Stimulated activated CD4-positive, alpha-beta T cell treated with anti-CD3 and anti-CD28 coated beads, Interleukin-4, amount 100 ng/mL, for 1 hour (primary cell): ENCODE measurements around the gene CNTNAP2.
"Not testable (repeated sequence)": the region's sequence is repeated elsewhere in the genome, so short reads cannot be mapped to it uniquely, and the experiment has no call there.

Source experiments
- DNase-seq: peaks from one replicate; pipeline ENCODE4 v3.0.0-alpha.2; 2020

CNTNAP2 gene

GRCh38 chr7:146172112-146172511 is 55.5 kb downstream of the CNTNAP2 start:
- DNase-seq = no peak

- no peak for DNase-seq
Measured at GRCh38 chr7:146175716-146176115, 59.1 kb downstream of the CNTNAP2 start.

DNA sequence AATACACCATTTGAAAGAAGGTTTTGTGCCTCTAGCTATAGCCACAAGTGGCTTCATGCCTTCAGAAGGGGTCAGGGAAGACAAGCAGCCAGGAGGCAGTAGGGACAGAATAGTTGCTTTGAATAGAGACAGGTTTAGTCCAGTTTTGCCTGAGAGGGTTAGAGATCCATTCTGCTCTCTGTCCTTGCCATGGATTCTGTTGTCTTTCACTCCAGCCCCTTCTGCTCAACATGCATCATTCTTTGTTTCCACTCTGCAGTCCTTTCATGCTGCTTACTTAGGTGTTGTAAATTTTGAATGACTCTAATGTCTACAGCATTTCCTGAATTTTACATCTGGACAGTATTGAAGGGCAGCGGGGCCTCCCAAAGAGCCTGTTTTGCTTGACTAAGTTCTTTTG is 60.3 kb downstream of the CNTNAP2 start:
- DNase-seq = no peak

DNA sequence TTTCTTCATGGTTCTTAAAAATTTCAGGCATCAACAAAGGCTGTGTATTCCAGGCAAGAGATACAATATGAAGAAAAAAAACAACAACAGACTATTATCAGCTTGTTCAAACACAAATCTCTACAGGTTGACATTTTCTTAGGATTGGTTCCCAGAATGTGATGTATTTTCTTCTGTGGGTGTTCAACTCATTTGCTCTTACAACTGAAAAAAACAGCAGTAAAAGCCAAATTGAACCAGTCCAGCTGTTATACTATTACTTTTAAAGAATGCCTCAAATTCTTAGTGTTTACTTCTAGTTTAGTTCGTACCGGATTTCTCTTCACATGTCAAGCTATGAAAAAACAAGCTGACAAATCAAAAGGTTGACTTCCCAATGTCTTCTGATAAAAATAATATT is 60.7 kb downstream of the CNTNAP2 start:
- DNase-seq = no peak

GRCh38 chr7:146185844-146186243 is 69.2 kb downstream of the CNTNAP2 start:
- no peak for DNase-seq

- DNase-seq = not testable (repeated sequence)
Measured at GRCh38 chr7:146191428-146191827, 74.8 kb downstream of the CNTNAP2 start.

- DNase-seq = no peak
Measured at GRCh38 chr7:146201945-146202344, 85.3 kb downstream of the CNTNAP2 start.

- no peak for DNase-seq
Measured at GRCh38 chr7:146206270-146206669, 89.7 kb downstream of the CNTNAP2 start.

DNA sequence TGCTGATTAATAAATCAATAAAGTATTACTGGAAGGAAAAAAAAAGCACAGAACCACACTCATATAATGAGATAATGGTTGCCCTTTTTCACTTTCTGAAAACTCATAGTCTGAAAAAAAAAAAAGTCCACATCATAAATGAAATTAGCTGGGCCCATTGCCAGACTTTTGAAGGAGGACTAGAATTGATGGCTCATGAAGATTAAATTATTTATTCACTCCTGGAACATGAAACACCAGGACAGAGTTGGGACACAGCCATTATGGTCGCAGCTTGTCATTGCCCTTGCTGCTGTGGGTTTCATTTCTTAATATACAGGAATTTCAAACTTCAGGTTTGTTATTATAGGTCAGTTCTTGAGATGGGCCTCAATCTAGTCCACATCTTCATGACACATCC is 91.9 kb downstream of the CNTNAP2 start:
- no peak for DNase-seq

DNA sequence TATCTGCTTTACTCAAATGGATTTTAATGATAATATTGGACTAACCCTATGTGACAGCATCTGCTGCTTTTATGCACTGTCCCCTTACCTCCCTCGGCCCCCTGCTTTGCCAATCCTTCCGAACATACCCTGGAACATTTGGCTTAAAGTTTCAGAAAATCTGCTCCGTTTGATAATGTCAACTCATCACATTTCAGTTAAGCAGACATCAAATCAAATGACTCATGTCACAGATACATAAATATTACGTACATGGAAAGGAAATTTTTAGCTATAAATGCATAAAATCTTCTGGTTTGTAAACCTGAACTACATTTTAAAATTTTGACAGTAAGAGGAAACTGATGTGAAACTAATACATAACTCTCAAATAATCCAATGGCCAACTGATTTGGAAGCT is 98.2 kb downstream of the CNTNAP2 start:
- DNase-seq = no peak

DNA sequence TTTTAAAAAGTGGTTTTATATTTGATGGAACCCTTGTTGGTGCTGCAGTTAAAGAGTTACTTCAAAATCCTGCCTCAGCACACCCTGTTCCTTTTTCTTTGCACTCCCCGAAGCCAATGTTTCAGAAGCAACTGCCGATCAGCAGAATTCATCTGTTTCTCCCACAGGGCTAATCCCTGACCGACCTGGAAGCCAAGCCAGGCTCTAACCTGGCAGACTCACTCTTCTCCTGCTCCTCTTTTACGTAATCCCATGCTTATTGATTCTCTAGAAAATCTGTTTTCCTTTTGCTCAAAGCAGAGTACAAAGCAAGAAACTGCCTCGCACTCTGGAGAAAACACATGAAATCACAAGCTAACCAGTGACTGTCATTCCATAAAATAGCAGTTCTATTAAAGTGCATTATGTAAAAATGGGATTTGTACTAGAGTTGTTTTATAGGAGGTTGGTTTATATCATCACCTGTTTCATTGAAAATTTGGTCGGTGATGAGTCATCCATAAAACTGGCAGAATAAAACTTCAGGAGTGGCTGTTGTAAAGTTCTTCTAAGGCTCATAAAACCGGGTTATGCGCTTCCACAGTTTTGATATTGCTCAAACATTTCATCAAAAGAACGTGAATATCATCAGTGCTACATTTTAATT is 99.9 kb downstream of the CNTNAP2 start:
- no peak for DNase-seq

DNA sequence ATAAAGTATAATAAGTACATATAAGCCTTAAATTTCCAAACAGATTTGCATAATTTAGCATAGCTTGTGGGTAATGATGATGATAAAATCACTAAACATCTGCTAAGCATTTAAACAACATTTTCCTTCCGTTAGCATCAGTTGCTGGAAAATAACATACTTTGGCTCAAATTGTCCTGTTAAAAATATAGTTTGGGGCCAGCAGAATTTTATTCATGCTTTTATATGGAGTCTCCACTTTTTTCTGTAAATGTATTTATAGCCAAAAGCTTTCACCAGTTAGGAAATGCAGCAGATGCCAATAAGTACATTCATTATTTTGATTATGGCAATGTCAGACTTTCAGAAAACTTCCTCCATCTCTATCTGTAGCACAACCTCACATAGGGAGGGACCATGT is 107.2 kb downstream of the CNTNAP2 start:
- DNase-seq = no peak

- no peak for DNase-seq
Measured at GRCh38 chr7:146232604-146233003, 116.0 kb downstream of the CNTNAP2 start.

DNA sequence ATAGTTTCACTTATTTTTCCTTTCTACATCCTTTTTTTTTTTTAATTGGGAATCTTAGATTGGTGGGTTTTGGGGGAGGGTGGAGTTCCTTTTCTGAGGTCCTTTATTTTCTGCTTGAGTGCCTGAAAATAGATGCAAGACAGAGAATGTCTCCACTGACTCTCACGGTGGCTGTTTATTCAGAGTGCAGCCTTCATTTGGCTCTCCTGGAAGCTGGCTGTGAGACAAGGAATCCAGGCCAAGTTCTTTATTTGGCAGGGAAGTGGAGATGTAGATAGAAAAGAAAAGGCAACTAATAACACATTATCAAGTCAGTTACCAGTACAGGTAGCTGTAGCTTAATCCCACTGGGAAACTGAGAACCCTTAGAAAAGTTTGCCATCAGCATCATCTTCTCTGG is 118.6 kb downstream of the CNTNAP2 start:
- DNase-seq = no peak

- DNase-seq = no peak
Measured at GRCh38 chr7:146242661-146243060, 126.1 kb downstream of the CNTNAP2 start.

GRCh38 chr7:146247991-146248390 is 131.4 kb downstream of the CNTNAP2 start:
- DNase-seq = not testable (repeated sequence)

DNA sequence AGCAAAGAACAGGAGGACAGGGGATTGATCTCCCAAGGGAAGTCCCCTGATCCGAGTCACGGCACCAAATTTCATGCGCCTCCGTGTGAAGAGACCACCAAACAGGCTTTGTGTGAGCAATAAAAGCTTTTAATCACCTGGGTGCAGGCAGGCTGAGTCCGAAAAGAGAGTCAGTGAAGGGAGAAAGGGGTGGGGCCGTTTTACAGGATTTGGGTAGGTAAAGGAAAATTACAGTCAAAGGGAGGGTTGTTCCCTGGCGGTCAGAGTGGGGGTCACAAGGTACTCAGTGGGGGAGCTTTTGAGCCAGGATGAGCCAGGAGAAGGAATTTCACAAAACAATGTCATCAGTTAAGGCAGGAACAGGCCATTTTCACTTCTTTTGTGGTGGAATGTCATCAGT is 132.1 kb downstream of the CNTNAP2 start:
- not testable (repeated sequence) for DNase-seq

DNA sequence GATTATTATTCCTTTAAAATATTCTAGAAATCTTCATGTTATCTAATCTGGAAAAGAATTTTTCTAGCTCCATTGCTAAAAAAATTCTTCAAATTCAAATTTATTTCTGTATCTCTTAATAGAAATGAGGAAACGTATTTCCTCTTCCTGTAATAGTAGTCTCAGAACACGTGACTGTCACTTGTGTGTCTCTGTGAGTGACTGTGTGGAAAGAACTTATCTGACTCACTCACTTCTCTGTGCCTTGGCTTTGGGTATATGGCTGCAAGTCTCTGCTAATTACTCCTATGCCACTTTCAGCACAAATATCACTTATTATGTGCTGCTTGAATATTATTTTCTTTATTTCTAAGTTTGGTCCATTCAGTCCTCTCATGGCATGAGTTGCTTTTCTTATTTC is 132.7 kb downstream of the CNTNAP2 start:
- no peak for DNase-seq

DNA sequence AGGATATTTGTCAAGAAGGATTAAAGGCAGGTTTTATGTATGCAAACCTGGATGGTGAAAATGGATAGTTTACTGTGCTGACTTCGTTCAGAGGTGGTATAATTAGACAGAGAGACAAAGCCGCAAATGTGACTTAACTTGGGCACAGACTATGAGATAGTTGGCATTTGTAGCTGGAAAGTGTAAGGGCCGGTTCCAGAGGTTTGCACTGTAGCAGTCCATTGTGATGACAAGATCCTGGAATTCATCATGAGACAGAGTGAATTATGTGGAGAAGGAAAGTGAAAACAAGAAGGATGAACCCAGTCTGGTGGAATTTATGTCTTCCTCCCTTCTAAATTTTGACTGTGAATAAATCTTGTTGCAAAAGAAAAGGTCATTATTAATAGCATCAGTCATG is 139.0 kb downstream of the CNTNAP2 start:
- no peak for DNase-seq

DNA sequence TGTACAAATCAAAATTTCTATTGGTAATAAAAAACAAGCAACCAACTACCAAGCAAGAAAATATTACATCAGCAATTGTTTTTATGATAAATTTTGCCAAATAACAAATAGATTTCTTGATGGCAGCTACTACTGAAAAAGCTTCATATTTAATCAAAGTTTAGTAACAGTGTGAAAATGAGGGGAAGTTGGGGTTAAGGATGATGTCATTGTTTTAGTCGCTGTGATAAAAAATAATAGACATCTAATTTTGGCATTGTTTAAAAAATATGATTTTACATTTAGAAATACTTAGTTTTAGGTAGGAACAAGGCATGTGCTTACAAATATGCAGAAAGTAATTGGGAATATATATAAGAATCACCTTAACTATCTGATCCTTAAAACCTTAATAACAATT is 145.9 kb downstream of the CNTNAP2 start:
- DNase-seq = no peak

GRCh38 chr7:146276888-146277287 is 160.3 kb downstream of the CNTNAP2 start:
- no peak for DNase-seq

GRCh38 chr7:146285418-146285817 is 168.8 kb downstream of the CNTNAP2 start:
- DNase-seq = no peak

DNA sequence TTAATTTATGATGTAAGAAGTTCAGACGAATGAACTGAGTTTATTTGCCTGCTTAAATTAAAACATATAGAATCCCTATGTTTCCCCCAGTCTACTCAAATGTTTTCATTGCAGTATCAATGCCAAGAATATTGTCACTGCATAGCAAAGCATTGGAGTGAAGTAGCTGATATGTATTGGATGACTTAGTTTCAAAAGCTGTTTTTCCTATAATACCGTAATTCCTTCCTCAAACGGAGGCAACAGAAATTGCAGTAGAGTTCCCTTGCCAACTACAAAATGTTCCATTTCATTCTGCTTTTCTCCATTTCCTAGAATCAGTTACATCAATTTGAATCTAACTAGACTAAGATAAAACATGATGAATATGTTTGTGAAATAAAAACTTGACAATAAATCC is 174.1 kb downstream of the CNTNAP2 start:
- no peak for DNase-seq

DNA sequence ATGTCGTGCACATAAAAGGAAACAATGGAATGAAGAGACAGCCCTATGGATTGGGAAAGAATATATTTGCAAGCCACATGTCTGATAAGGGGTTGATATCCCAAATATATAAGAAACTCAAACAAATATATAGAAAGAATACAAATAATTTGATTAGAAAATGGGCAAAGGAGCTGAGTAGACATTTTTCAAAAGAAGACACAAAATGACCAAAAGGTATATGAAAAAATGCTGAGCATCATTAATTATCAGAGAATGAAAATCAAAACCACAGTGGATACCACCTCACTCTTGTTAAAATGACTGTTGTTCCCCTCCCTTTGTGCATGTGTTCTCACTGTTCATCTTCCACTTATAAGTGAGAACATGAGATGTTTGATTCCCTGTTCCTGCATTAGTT is 175.3 kb downstream of the CNTNAP2 start:
- DNase-seq = no peak

DNA sequence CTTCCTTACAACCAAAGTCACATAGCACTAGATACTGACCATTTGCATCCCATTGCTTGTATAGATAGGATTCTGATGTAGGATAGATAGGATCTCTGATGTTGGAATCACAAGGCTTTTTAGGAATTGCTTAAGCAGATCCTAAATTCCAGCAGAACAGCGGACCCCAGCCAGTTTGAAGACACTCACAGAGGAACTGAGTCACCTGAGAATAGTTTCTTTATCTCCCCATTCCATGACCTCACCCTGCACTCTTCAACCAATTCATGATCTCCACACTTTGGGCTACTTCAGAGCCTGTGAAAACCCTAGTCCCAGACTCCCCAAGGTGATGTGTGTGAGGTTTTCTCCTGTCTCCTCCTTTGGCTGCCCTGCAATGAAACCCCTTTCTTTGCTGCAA is 179.4 kb downstream of the CNTNAP2 start:
- DNase-seq = no peak

DNA sequence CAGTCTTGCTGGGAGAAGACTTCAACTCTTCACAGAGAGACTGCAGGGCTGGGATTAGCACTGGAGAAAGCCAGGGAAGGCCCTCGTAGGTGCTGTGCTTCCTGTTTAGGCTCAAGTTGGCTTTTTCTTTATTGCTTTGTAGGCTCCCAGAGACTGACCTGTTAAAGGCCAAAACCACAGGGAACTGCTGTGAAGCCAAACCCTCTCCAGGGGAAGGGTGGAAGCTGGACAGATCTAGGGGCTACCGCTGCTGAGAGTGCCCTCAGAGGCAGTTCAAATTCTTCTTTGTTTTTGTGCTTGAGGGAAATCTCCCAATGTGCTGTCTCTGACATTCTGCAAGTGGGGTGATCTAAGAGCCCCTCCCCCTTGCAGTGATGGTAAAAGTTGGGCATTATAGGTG is 198.4 kb downstream of the CNTNAP2 start:
- no peak for DNase-seq
